Adrenal gland (tissue), 12 donors: Measurements from ENCODE around the gene APOO. TPM values are rescaled to one million over a fixed set of nuclear protein-coding genes. Genes with fewer than 3 reads are reported as not detected.

Source experiments
- DNase-seq, 7 donors: peaks; one replicate each; pipeline ENCODE4 v3.0.0-alpha.2; 2019 to 2020
- H3K27ac ChIP-seq, 5 donors: fragments of 200-600 bp; sonication (generic) in 4 of 5; 1 replicate in 3 of 5; 2 replicates in 2 of 5; pipeline versions ENCODE4 v1.5.1 to v1.8.0; 2016 to 2020; ENCODE audit warnings: mild to moderate bottlenecking in 1 of 5
- H3K27me3 ChIP-seq: fragments of 200-600 bp; 2 replicates; pipeline ENCODE4 v1.8.0; 2021
- H3K36me3 ChIP-seq, 2 donors: fragments of 200-600 bp; replicated peaks in 1 of 2; 1 replicate in 1 of 2; 2 replicates in 1 of 2; pipeline versions ENCODE4 v1.5.1 to v1.8.0; 2018 to 2022
- H3K4me1 ChIP-seq, 2 donors: fragments of 200-600 bp; replicated peaks in 1 of 2; 1 replicate in 1 of 2; 2 replicates in 1 of 2; pipeline versions ENCODE4 v1.5.1 to v1.8.0; 2018 to 2021
- H3K4me3 ChIP-seq, 4 donors: fragments of 200-600 bp; sonication (generic) in 3 of 4; one replicate each; pipeline ENCODE4 v1.5.1; 2016 to 2018
- H3K9me3 ChIP-seq, 3 donors: fragments of 200-600 bp; sonication (generic) in 1 of 3; replicated peaks in 1 of 3; 1 replicate in 2 of 3; 2 replicates in 1 of 3; pipeline versions ENCODE4 v1.5.1 to v1.8.0; 2016 to 2021
- CTCF ChIP-seq, 6 experiments: fragments of 450-650 bp in 4 of 6; fragments of 200-600 bp in 2 of 6; sonication (generic) in 1 of 6; IDR thresholded peaks; 1 replicate in 5 of 6; 2 replicates in 1 of 6; pipeline versions ENCODE4 v1.5.1 to v1.8.0; 2016 to 2021; ENCODE audit warnings: antibody characterized with exemption in 6 of 6, mild to moderate bottlenecking in 2 of 6, moderate library complexity in 1 of 6
- POLR2A ChIP-seq, 2 donors: fragments of 450-650 bp; IDR thresholded peaks; one replicate each; pipeline ENCODE4 v1.6.1; 2017; ENCODE audit warnings: antibody characterized with exemption in 2 of 2, mild to moderate bottlenecking in 2 of 2, moderate library complexity in 1 of 2
- WGBS, 4 donors: extraction: QIAGEN DNeasy Blood & Tissue Kit in 2 of 4; methylation state at CpG; one replicate each; pipeline versions ENCODE4 v1.1.5 to v1.1.7; 2013 to 2017; 5-methylcytosine and 5-hydroxymethylcytosine counted together
- intact Hi-C, 2 donors: fragments of 100-400 bp; cut with DNase I; formaldehyde crosslinking; loops; one replicate each; pipeline versions ENCODE4 v1.14.1 to v1.15.0; 2022 to 2023
- polyA plus RNA-seq, 3 donors: library from polyadenylated mRNA; stranded (reverse); fragments of 200-250 nt in 2 of 3; fragments of 350-450 nt in 1 of 3; fragmentation: Illumina TruSeq in 1 of 3; extraction: RNeasy Lipid Tissue Mini Kit (QIAGEN cat#74804) in 1 of 3; gene quantifications; one replicate each; pipeline ENCODE4 v1.2.3, GENCODE V29; 2013 to 2014
- total RNA-seq, 9 donors: library from RNA; depleted of rRNA in 4 of 9; stranded (reverse); fragments of >200 nt in 4 of 9; fragments of 120-200 nt in 1 of 9; fragmentation: NEBNext Ultra II Directional in 1 of 9; extraction: Animal tissue kit (Norgen Biotek cat#: 25700) in 1 of 9; gene quantifications; one replicate each; pipeline versions ENCODE4 v1.1.0 to v1.2.4, GENCODE V29; 2013 to 2023
- donor health status: healthy with polysubstance abuse.
- donor health status: Bipolar disorder and iron deficiency.
- donor health status: DM: yes; HTN: yes; CAD: no.
- donor health status: DM: no; HTN: no; CAD: no.
- donor health status: DM: no; HTN: no; CAD: no.
- donor health status: DM: yes; HTN: yes; CAD: no.

Gene APOO
- total and polyA plus RNA-seq, 12 donors: 12.9 to 177 (median 27.3) TPM

- Histone ChIP-seq H3K36me3 (no peaks in the 10 kb centered on the region), H3K27ac (no peak overlapping the region), H3K4me3 (no peak overlapping the region), H3K9me3 (no peaks in the 10 kb centered on the region), H3K4me1 (peaks cover 0 to 6% of the 10 kb centered on the region in 2 donors), H3K27me3 (no peaks in the 10 kb centered on the region)
- intact Hi-C loops: no loop called here
- WGBS, 4 donors: 84 to 87% (median 87%) methylated on average over 11 of the region's 11 CpGs
- DNase-seq: no peak
- TF ChIP-seq POLR2A (IDR thresholded peaks at IDR 0.05) (no peak), CTCF (IDR thresholded peaks at IDR 0.05) (no peak)
Observed at GRCh38 chrX:23935106-23935505, 27.4 kb upstream of the APOO start.

- no peak for DNase-seq
- no peak for TF ChIP-seq POLR2A (IDR thresholded peaks at IDR 0.05)
- TF ChIP-seq CTCF (IDR thresholded peaks at IDR 0.05): no peak
- Histone ChIP-seq H3K4me1 (no peaks in the 10 kb centered on the region), H3K27ac (no peak overlapping the region), H3K4me3 (no peak overlapping the region), H3K9me3 (no peaks in the 10 kb centered on the region), H3K27me3 (no peaks in the 10 kb centered on the region), H3K36me3 (no peaks in the 10 kb centered on the region)
- intact Hi-C loops: no loop called here
- WGBS, 4 donors: 28 to 50% (median 32%) methylated on average over 1 of the region's 1 CpG
Observed at GRCh38 chrX:23932046-23932445, 24.3 kb upstream of the APOO start.

GRCh38 chrX:23930894-23931604 lies 23.3 kb upstream of the APOO start:
- no peaks in the 10 kb centered on the region for H3K36me3 ChIP-seq
- intact Hi-C loops: no loop called here
- H3K4me3 ChIP-seq: no peak overlapping the region
- no peak for DNase-seq
- TF ChIP-seq CTCF (IDR thresholded peaks at IDR 0.05) (no peak), POLR2A (IDR thresholded peaks at IDR 0.05) (no peak)
- no peak overlapping the region for H3K27ac ChIP-seq
- no peaks in the 10 kb centered on the region for H3K27me3 ChIP-seq
- 5 to 32% (median 23%) methylated on average over 2 of the region's 2 CpGs for WGBS, 4 donors
- H3K9me3 ChIP-seq: no peaks in the 10 kb centered on the region
- no peaks in the 10 kb centered on the region for H3K4me1 ChIP-seq

GRCh38 chrX:23926015-23926414 lies 18.3 kb upstream of the APOO start:
- 72 to 96% (median 84%) methylated on average over 4 of the region's 4 CpGs for WGBS, 4 donors
- no peak for DNase-seq
- intact Hi-C loops: no loop called here
- H3K27me3 ChIP-seq: no peaks in the 10 kb centered on the region
- no peak overlapping the region for H3K27ac ChIP-seq
- no peaks in the 10 kb centered on the region for H3K9me3 ChIP-seq
- no peaks in the 10 kb centered on the region for H3K4me1 ChIP-seq
- H3K4me3 ChIP-seq: no peak overlapping the region
- H3K36me3 ChIP-seq: no peaks in the 10 kb centered on the region
- TF ChIP-seq CTCF (IDR thresholded peaks at IDR 0.05) (no peak), POLR2A (IDR thresholded peaks at IDR 0.05) (no peak)
